Suprapubic skin (tissue), 4 donors: Measurements from ENCODE around the gene CNTRL. TPM values are rescaled to one million over a fixed set of nuclear protein-coding genes. Genes with fewer than 3 reads are reported as not detected.

Experiments
- DNase-seq, 2 donors: peaks; one replicate each; pipeline ENCODE4 v3.0.0-alpha.2; 2019; ENCODE audit warnings: low spot score in 2 of 2
- H3K27ac ChIP-seq: fragments of 200-600 bp; sonication (generic); one replicate; pipeline ENCODE4 v1.5.1; 2019
- H3K27me3 ChIP-seq: fragments of 200-600 bp; sonication (generic); one replicate; pipeline ENCODE4 v1.5.1; 2019
- H3K36me3 ChIP-seq: fragments of 200-600 bp; sonication (generic); one replicate; pipeline ENCODE4 v1.5.1; 2019
- H3K4me1 ChIP-seq: fragments of 200-600 bp; sonication (generic); one replicate; pipeline ENCODE4 v1.5.1; 2019
- H3K4me3 ChIP-seq: fragments of 200-600 bp; sonication (generic); one replicate; pipeline ENCODE4 v1.5.1; 2019; ENCODE audit warnings: mild to moderate bottlenecking
- H3K9me3 ChIP-seq: fragments of 200-600 bp; sonication (generic); one replicate; pipeline ENCODE4 v1.5.1; 2019
- EP300 ChIP-seq: sonication (generic); formaldehyde crosslinking; IDR thresholded peaks from one replicate; pipeline ENCODE4 v1.6.1; 2017; ENCODE audit warnings: antibody characterized with exemption
- POLR2A ChIP-seq, 2 donors: fragments of 450-650 bp; IDR thresholded peaks; one replicate each; pipeline ENCODE4 v1.6.1; 2017; ENCODE audit warnings: antibody characterized with exemption in 2 of 2, mild to moderate bottlenecking in 2 of 2, moderate library complexity in 2 of 2
- POLR2AphosphoS5 ChIP-seq, 3 donors: sonication (generic); formaldehyde crosslinking; IDR thresholded peaks; one replicate each; pipeline ENCODE4 v1.6.1; 2017; ENCODE audit warnings: antibody characterized with exemption in 3 of 3
- WGBS: methylation state at CpG from one replicate; pipeline ENCODE4 v1.1.5; 2018; 5-methylcytosine and 5-hydroxymethylcytosine counted together
- total RNA-seq, 4 donors: library from RNA; depleted of rRNA; stranded (reverse); fragments of >200 nt; gene quantifications; one replicate each; pipeline ENCODE4 v1.1.0, GENCODE V29; 2016
- TF ChIP-seq, protein P1 (sequence below), 2 donors: fragments of 200-600 bp in 1 of 2; fragments of 450-650 bp in 1 of 2; sonication (generic) in 1 of 2; IDR thresholded peaks; one replicate each; pipeline ENCODE4 v1.5.1; 2016 to 2019; ENCODE audit warnings: antibody characterized with exemption in 2 of 2, mild to moderate bottlenecking in 1 of 2, moderate library complexity in 1 of 2

Gene CNTRL
- total RNA-seq, 4 donors from 2014 or later = 6.4 to 24.6 (median 13.6) TPM

DNA sequence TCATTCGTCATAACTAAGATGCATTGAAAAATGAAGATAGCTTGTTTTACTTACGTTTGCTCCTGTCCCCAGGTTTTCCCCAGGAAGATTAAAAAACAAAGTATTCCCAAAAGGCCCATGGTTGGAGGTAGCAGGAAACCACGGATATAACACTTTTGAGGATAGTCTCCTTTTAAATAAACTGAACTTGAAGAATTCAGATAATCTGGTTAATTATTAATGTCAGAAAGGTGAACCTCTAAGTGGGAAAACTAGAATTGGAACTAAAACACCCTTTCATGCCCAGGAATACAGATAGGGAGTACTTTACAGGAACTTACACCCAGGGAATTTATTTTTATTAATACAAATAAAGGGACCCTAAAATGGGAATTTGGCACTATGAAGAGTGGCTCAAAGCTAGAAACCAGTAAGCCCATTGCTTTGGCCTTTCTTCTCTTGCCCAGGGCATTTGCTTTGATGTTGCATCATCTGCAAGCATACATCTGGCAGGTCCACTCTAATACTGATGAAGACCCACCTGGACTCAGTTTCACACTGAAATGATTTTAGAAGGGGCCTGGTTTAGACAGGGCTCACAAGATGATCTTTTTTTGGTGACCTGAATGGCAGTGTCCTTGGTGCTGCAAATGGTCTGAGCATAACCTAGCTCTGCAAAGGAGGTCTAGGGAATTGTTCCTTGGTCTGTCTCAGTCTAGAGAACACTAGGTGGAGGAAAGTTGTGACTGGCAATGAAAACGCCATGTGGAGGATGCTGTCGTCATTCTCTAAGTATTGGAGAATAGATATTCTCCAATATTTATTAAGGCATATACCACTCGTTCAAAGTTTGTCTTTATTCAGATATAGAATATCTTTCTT, 24.4 kb upstream of the CNTRL start, which contains the start of gene C5:
C5 (minus strand) TSS at position 148 of the 861 bp plus-strand sequence; CDS start at position 119, 29 bp downstream.
- no peaks in the 10 kb centered on the region for H3K4me1 ChIP-seq
- TF ChIP-seq, protein P1, sequence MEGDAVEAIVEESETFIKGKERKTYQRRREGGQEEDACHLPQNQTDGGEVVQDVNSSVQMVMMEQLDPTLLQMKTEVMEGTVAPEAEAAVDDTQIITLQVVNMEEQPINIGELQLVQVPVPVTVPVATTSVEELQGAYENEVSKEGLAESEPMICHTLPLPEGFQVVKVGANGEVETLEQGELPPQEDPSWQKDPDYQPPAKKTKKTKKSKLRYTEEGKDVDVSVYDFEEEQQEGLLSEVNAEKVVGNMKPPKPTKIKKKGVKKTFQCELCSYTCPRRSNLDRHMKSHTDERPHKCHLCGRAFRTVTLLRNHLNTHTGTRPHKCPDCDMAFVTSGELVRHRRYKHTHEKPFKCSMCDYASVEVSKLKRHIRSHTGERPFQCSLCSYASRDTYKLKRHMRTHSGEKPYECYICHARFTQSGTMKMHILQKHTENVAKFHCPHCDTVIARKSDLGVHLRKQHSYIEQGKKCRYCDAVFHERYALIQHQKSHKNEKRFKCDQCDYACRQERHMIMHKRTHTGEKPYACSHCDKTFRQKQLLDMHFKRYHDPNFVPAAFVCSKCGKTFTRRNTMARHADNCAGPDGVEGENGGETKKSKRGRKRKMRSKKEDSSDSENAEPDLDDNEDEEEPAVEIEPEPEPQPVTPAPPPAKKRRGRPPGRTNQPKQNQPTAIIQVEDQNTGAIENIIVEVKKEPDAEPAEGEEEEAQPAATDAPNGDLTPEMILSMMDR (IDR thresholded peaks at IDR 0.05) = no peak
- no peak for TF ChIP-seq EP300
- TF ChIP-seq POLR2AphosphoS5 (IDR thresholded peaks at IDR 0.05) = no peak
- no peak for TF ChIP-seq POLR2A (IDR thresholded peaks at IDR 0.05)
- no peak within 1 kb of the TSS for H3K27ac ChIP-seq
- no peaks in the 10 kb centered on the region for H3K36me3 ChIP-seq
- WGBS = 85% methylated on average over 6 of the region's 6 CpGs
- H3K9me3 ChIP-seq = no peaks in the 10 kb centered on the region
- DNase-seq = no peak
- no peak within 1 kb of the TSS for H3K4me3 ChIP-seq
- H3K27me3 ChIP-seq = no peaks in the 10 kb centered on the region

DNA sequence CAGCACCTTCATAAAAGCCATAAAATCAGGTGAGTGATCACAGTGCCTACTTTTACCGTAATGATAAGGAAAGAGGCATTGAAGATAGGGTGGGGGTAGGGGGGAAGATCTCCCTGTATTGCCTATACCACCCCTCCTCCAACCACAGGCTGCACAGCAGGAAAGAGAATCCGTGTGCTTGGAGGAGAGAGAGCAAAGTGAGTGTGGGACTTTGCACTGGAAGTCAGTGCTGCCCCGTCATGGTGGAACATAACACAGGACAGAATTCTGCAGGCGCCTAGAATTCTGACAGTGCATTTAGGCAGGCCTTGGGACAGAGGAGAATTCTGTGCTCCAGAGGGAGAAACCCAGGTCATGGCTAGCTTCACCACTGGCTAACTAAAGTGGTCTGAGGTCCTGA, 21.2 kb upstream of the CNTRL start:
- H3K36me3 ChIP-seq = no peaks in the 10 kb centered on the region
- H3K4me3 ChIP-seq = no peak overlapping the region
- H3K27me3 ChIP-seq = no peaks in the 10 kb centered on the region
- H3K9me3 ChIP-seq = no peaks in the 10 kb centered on the region
- no peak for DNase-seq
- TF ChIP-seq EP300 (no peak), POLR2A (IDR thresholded peaks at IDR 0.05) (no peak), POLR2AphosphoS5 (IDR thresholded peaks at IDR 0.05) (no peak)
- TF ChIP-seq, protein P1 (IDR thresholded peaks at IDR 0.05) = no peak
- 64% methylated on average over 4 of the region's 4 CpGs for WGBS
- no peaks in the 10 kb centered on the region for H3K4me1 ChIP-seq
- no peak overlapping the region for H3K27ac ChIP-seq

DNA sequence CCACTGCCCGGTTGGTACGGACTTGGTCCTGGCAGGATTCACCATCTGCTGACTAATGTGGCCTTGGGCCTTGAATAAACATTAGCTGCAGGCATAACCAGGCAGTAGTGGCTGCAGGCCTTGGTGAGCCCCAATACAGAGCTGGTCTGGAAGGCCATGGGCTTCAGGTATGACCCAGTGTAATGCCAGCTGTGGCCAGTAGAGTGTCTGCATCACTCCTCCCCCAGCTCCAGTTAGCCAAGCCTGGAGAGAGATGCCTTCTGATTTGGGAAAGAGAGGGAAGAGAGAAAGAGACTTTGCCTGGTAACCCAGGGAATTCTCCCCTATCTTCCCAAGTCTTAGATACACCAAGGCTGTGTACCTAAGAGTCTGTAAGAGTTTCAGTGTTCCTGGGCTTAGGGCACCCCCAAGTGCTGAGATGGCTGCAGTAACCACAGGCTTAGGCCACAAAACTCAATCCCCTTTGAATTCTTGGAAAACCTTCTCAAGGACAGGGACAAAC, 19.1 kb upstream of the CNTRL start:
- no peaks in the 10 kb centered on the region for H3K9me3 ChIP-seq
- H3K4me3 ChIP-seq = no peak overlapping the region
- no peaks in the 10 kb centered on the region for H3K36me3 ChIP-seq
- H3K4me1 ChIP-seq = peaks cover 9% of the 10 kb centered on the region
- no peak for TF ChIP-seq EP300
- TF ChIP-seq, protein P1 (IDR thresholded peaks at IDR 0.05) = peak in 1 of 2 donors; percentile 28
- H3K27me3 ChIP-seq = no peaks in the 10 kb centered on the region
- DNase-seq = no peak
- 91% methylated on average over 2 of the region's 2 CpGs for whole genome bisulfite sequencing
- H3K27ac ChIP-seq = no peak overlapping the region

DNA sequence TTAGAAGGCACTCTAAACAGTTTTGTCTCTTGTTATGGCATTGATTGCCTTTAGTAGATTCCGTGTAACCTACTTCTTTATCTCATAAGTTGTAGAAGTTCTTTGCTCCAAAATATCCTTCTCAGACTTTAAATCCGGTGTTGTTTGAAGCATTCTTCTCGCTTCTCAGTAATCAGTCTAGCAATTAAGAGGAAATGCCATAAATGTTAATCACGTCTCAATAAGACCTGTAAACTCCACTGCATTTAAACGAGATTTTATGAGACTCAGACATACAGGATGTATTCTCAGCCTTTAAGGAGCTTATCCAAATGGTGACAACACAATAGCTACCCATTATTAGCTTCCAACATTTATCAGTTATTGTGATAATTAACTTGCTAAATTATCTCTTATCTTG, 16.9 kb upstream of the CNTRL start:
- Histone ChIP-seq H3K36me3 (no peaks in the 10 kb centered on the region), H3K4me1 (peaks cover 9% of the 10 kb centered on the region), H3K27ac (no peak overlapping the region), H3K9me3 (no peaks in the 10 kb centered on the region), H3K4me3 (no peak overlapping the region), H3K27me3 (no peaks in the 10 kb centered on the region)
- WGBS = 88% methylated on average over 5 of the region's 5 CpGs
- TF ChIP-seq, protein P1 (IDR thresholded peaks at IDR 0.05) = no peak
- no peak for TF ChIP-seq EP300
- TF ChIP-seq POLR2A (IDR thresholded peaks at IDR 0.05) = no peak
- TF ChIP-seq POLR2AphosphoS5 (IDR thresholded peaks at IDR 0.05) = no peak
- DNase-seq = no peak

DNA sequence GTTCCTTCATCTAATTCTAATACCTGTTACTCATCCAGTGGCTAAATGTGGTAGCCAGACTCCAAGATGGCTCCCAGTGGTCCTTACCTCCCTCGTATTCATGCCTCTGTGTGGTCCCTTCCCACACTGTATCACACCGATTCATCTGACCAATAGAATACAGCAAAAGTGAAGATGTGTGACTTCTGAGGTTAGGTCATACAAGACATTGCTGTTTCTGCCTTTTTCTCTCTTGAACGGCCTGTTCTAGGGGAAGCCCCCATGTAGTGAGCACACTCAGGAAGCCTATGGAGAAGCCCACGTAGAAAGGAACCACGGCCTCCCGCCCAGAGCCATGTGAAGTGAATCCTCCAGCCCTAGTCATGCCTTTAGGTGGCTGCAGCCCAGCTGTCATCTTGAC, 15.2 kb upstream of the CNTRL start:
- WGBS = 90% methylated on average over 6 of the region's 6 CpGs
- H3K36me3 ChIP-seq = no peaks in the 10 kb centered on the region
- no peaks in the 10 kb centered on the region for H3K27me3 ChIP-seq
- H3K4me3 ChIP-seq = no peak overlapping the region
- no peak for DNase-seq
- no peaks in the 10 kb centered on the region for H3K9me3 ChIP-seq
- peaks cover 9% of the 10 kb centered on the region for H3K4me1 ChIP-seq
- TF ChIP-seq POLR2A (IDR thresholded peaks at IDR 0.05) = no peak
- no peak for TF ChIP-seq EP300
- no peak for TF ChIP-seq POLR2AphosphoS5 (IDR thresholded peaks at IDR 0.05)
- TF ChIP-seq, protein P1 (IDR thresholded peaks at IDR 0.05) = no peak
- no peak overlapping the region for H3K27ac ChIP-seq
